GM18909 (cell line): ENCODE data around the gene NCOA5.

Source experiments
- ATAC-seq: cut with Tn5 transposase; IDR thresholded peaks from one replicate; pipeline ENCODE4 v1.9.1; 2021; ENCODE audit warnings: mild to moderate bottlenecking; ENCODE audit not compliant: unreplicated experiment, poor library complexity

The NCOA5 gene

DNA sequence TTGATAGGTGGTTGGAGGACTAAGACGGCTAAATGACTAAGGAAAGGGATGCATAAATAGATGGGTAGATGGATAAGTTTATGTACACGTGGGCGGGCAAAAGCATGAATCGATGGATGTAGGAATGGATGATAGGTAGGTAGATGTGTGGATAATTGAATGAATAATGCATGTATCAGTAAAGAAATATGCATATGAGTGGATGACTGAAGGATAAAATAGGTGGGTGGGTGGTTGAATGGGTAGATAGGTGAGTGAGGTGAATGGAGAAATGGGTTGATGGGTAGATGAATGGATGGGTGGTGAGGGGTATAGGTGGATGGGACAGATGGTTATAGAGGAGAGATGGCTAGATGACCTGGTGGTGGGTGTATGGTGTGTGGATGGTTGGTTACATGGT lies 40.6 kb downstream of the NCOA5 start:
- no peak for ATAC-seq

DNA sequence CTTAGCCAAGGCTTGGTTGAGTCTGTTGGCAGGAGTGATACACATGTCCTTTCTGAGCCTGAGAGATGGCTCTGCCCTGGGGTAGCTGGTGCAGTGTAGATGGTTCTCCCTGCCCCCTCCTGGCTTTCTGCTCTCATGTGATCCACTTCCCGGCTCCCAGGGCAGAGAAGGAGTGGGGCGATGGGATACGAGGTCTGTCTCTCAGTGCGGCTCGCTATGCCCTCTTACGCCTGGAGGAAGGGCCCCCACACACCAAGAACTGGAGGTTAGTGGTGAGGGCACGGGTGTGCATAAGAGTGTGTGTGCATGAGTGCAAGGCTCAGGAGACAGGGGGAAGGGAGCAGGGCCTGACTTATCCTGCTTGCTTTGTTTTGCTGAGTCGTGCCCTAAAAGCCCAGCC lies 41.9 kb downstream of the NCOA5 start:
- ATAC-seq, result no peak

DNA sequence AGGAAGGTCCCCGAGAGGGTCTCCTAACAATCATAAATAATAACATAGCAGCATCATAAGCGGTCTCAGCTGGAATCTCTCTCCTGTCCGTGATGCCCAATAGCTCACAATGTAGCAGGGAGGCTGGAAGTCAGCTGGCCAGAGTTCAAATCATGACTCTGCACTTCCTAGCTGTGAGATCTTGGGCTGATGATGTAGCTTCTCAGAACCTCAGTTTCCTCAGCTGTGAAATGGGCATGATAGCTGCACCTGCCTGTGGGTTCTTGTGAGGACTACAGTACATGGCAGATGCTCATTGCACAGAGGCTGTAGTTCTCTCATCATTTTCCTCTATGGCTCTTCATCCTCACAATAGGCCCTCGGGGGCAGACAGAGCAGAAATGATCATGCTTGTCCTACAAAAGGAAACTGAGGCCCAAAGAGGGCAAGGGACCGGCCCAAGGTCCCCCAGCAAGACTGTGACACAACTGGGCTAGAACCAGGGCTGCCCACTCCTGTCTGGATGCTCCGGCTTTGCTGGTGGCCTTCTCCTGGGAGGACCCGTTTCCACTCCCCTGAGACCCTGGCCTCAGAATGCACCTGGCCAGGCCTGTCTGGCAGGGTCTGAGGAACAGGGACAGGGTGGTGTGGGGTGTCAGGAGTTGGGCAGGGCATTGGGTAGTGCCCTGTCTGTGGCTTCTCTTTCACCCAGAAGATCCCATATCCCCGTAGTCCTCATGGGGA lies 43.0 kb downstream of the NCOA5 start:
- no peak for ATAC-seq

DNA sequence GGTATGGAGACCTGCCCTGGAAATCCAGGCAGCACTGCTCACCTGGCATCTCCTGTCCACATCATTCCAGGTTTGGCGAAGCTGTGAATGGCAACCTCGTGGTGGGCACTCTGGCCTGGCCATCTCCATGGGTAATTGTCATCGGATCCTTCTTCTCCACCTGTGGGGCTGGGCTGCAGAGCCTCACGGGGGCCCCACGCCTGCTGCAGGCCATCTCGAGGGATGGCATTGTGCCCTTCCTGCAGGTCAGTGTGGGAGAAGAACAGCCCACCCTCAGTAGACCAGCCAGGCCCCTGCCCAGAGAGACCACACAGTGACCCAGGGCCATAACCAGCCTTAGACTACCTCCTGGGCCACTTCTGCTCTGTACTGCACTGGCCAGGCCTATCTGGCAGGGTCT lies 44.9 kb downstream of the NCOA5 start:
- ATAC-seq, result no peak

DNA sequence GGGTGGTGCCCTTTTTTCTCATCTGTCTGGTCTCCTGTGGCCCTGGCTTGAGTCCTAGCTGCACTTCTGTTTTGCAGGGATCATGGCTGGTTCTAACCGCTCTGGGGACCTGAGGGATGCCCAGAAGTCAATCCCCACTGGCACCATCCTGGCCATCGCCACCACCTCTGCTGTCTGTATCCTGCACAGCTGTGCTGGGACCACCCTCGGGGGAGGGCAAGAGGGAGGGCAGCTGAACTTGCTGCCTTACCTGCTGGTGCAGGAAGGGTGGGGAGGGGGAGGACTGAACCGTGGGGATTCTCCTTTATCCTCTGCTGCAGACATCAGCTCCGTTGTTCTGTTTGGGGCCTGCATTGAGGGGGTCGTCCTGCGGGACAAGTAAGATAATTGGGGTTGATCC lies 46.2 kb downstream of the NCOA5 start:
- no peak for ATAC-seq

DNA sequence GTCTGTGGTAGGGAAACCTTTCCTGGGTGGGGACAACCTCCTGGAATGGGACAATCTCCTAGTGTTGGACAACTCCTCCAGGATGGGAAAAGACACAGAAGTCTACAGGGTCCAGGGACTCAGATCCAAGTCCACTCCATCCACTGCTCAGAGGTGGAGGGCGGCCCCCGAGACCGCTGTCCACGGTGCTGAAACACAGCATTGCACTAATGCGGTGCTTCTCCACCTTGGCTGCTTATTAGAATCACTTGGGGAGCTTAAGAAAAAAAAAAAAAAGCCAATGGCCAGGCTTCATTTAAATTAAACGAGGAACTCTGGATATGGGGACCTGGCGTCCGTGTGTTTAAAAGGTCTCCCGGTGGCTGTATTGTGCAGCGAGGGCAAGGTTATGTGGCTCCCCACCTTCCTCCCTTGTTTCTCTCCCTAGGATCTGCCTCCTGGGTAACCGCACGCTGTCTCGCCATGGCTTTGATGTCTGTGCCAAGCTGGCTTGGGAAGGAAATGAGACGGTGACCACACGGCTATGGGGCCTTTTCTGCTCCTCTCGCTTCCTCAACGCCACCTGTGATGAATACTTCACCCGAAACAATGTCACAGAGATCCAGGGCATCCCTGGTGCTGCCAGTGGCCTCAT lies 48.7 kb downstream of the NCOA5 start:
- ATAC-seq, result no peak

DNA sequence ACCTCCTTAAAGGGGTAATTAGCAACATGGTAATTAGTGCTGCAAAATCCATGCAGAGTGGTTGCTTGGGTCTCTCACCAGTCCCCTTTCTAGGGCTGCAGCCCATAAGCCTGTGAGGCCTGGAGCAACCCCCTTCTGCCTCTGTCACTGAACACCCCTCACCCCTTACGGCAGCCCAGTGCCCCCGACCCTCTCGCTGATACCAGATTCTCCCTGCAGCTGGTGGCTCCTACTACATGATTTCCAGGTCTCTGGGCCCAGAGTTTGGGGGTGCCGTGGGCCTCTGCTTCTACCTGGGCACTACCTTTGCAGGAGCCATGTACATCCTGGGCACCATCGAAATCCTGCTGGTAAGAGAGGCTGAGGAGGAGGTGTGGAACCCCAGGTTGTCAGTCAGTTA lies 52.7 kb downstream of the NCOA5 start:
- ATAC-seq, result no peak

DNA sequence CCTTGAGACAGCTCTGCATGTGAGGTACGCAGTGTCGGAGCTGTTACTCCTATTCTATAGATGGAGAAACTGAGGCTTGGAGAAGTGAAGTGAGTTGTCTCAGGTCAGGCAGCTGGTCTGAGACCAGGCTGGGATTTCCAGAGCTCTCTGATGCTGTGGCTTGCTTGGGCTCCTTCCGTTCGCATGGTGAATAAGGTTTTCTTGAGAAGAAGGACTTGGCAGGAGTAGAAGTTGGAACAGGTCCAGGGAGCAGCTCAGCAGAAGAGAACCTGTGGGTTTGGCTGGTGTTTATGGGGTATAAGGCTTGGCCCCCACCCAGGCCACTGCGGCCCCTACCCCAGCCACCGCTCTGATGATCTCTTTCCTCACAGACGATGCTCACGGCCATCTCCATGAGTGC lies 53.4 kb downstream of the NCOA5 start:
- no peak for ATAC-seq

DNA sequence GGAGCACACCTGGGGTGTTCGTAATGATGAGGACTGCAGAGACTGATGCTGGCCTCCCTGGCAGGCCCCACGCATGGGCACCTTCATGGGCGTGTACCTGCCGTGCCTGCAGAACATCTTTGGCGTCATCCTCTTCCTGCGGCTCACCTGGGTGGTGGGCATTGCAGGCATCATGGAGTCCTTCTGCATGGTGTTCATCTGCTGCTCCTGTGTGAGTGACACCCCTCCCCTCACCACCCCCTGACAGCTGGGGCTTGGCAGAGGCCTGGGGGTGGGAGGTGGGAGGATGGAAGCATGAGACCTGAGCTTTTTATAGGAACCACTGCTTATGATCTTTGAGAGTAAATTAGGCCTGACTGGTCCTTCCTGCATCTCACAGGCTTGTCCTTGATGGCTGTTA lies 54.0 kb downstream of the NCOA5 start:
- no peak for ATAC-seq

DNA sequence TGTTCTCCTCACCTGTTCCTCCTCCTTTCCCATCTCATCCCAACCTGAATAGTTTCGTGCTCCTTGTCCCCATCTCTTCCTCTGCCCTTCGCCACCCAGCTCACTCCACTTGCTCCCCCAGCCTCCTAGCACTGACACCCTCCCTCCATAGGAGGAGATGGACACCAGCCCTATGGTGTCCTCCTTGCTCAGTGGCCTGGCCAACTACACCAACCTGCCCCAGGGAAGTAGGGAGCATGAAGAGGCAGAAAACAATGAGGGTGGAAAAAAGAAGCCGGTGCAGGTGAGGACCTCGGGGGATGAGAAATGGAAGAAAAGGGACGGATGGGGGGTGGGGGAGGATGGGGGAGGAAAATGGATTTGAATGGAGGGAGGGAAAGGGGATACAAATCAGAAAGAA lies 54.5 kb downstream of the NCOA5 start:
- no peak for ATAC-seq

DNA sequence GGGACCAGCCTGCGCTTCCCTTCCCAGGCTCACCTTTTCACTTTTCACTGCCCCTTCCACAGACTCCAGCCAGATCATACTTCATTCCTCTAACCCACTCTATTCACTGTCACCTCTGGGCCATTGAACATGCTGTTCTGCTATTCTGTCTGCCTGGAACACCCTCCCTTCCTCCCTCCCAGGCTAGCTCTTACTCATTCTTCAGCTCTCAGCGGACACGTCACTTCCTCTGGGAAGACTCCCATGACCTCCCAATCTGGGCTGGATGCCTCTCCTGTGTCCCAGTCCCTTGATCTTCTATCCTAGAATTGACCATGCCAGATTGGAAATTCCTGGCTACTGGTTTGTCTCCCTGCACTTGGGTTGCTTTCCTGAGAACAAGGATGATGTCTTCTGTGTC lies 55.7 kb downstream of the NCOA5 start:
- no peak for ATAC-seq

DNA sequence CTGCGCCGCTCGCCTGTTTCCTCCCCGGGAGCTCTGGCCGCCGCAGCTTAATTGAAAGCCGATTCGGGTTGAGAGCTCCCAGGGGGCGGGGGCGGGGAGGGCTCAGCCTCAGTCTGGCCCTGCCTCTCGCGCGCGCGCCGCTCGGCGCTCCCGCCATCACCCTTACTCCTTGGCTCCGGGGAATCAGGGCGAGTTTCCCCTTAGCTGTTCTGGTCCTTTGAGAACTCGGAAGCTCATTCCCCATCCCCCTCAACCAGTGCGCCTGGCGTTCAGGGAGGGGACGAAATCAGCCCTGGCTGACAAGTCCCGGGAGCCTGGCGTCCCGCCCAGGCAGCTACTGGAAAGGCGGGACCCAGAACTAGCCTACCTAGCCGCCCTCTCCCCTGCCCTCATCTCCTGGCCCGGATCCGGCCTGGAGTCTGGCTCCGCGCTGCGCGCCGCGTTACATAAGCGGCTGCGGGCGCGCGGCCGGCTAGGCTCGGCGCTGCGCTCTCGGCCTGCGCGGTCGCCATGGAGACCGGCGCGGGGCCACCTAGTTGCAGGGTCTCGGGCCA lies 58.0 kb downstream of the NCOA5 start:
- ATAC-seq, result no peak

DNA sequence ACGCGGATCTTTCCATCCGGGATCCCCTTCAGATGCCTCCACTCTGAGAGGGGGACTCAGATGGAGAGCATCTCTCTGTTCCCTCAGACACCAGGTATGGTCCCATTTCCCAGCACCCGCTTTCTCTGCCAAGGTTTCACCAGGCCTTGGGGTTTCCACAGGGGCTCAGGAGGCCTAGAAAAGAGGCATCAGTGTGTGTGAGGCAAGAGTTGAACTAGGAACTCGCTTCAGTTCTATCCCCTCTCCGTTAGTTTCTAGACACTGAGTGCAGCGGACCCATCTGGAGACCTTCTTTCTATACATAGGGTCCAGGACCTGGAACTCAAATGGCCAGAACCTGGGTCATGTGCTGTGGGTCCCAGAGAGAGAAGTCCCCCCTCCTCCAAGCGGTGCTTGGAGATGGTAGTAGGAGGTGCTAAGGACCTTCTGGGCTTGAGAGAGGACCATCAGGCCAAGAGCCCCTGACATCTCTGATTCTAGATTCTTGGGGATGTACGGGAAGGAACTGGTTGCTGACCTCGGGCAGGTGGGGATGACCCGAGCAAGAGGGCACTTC lies 58.7 kb downstream of the NCOA5 start:
- no peak for ATAC-seq

DNA sequence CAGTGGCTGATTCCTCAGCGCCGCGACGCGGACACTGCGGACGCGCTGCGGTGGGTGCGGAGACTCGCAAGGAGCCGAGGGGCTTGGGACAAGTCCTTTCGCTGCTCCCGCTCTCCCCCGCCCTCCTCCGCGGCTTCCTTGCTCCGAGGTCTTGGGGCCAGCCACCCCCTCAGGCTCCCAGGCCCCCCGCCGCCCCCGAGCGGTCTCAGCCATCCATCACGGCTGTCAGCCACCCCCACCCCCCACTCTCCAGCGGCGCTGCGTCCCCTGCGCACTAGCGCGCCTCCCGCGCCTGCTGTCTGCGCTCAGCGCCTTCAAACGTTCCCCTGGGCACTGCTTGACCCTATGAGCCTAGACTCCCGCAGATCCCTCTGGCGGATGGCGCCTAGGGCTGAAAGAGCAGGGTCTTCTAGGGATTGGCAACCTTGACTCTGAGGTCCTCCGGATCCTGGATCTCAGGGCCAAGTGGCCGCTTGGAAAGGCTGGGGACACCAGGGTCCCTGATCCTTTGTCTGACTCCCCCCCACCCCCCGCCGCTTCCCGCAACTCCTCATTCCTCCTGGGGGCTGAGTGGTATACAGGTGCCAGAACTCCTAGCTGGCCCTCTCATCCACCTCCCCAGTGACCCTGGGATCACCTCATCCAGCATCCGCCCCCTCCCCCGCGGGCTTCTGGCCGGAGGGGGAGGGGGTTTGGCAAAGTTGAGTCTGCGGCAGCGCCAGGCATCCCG lies 59.3 kb downstream of the NCOA5 start:
- no peak for ATAC-seq

DNA sequence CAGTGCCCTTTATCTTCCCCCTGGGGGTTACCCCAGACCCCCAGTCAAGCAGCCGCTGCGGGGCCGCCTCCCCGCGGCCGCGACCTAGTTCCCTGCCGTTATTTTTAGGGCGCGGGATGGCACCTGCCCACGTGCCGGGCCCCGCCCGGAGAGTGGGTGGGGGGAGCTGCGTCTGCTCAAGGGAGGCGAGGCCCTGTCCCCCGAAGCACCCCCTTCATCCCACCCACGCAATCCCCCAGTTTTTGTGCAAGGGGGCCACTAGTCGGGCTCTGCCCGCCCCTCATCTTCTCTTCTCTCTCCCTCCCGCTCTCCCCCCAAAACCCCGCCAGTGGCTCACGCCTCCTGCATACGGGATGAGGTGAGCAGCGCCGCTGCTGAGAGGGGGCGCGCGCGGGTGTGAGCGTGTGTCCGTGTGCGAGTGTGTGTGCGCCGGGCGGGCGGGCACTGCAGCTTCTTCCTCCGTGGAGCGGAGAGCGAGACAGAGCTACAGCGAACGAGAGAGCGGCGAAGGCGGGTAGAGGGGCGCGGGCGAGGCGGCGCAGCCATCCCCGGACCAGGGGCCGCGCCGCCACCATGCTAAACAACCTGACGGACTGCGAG lies 60.9 kb downstream of the NCOA5 start, which contains the start of gene SLC12A5:
Gene SLC12A5, plus strand, starts transcription at position 444 of the 600 bp plus-strand sequence. Its CDS starts 130 bp downstream, at position 574.
- ATAC-seq, result no peak

DNA sequence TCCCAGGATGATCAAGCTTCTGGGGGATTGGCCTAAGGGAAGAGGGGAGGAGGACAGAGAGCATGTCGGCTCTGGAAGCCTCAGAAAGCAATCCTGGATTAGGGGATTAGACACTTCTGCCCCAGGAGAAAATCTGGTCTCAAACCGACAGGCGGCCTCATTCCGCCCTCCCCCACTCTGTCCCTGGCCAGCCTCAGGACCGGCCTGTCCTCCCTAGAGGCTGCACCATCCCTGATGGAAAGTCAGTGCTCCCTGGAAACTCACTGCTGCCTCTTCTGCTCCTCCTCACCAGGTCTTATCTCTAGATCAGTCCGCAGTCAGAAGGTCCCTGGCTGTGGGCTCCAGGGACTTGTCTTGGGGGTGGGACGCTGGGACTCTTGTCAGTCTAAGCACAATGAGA lies 61.7 kb downstream of the NCOA5 start:
- no peak for ATAC-seq

DNA sequence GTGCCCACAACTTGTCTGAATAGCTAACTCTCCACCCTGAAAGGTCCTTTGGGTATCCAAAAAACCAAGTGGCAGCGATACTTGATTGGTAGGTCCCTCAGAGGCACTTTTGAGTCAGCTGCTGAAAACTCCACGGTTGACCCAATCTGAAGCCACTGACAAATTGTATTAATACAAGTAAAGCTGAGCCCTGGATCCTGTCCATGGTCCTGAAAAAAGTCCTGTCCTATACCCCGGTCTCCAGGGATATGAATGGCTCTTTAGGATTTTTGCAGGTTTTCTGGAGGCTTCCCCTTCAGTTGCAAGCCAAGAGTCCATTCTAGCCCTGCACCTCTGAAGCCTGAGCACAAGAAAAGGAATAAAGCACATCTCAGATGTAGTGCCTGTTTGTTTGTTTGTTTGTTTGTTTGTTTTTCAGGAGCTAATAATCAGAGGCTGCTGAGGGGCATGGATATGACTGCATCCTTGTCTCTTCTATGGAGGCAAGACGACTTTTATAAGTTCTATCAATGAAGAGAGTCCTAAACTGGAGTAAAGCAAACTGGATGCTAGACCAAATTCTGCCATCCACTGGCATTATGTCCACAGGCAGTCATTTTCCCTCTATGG lies 62.4 kb downstream of the NCOA5 start:
- ATAC-seq, result no peak

DNA sequence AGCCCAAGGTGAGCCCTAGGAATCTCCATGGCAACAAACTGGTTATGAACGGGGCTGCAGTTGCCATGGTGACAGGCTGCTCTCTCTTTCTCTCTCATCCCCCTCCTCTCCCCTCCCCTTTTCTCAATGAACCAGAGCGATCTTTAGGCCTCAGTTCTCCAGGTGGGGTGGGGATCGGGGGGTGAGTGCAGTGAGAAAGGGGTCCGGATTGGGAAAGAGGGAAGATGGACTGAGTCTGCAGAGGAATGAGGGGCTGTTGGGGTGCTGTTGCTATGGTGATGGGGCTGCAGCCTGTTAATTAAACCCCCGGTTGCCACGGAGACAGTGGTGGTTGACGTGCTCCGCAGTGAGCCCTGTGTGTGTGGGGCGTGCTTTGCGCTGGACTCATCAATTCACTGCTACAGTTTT lies 64.4 kb downstream of the NCOA5 start:
- no peak for ATAC-seq

DNA sequence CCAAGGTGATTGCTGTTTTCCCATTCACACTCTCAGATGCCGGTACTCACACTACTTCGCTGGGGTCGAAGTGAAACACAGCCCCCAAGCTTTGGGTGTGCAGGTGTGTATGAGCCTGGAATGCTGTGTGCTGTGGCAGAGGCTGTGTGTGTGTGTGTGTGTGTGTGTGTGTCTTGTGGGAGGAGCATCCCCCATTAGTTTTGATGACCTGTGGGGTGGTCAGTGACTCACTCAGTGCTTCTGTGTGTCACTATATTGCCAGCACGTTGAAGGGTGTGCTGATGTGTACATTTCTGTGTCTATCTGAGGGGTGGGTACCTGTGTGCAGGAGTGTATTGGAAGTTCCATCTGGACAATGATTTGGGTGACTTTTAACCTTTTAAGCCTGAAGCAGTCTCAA lies 65.8 kb downstream of the NCOA5 start:
- no peak for ATAC-seq

DNA sequence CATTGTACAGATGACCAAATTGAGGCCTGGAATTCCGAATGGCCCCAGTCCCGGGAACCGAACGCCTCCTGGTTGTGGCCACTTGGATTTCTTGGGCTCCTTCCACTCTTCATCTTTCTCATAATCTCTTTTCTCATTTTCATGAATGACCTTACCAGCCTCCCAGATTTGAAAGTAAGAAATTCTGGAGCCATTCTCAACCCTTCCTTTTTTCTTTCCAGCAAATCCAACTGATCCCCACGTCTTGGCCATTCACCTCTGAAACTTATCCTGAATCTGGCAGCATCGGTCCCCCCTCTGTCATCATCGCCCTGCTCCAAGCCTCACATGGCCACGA lies 66.6 kb downstream of the NCOA5 start:
- no peak for ATAC-seq
